Epithelial cell of prostate (primary cell): Measurements from ENCODE around the gene JAGN1.
"Not testable (repeated sequence)": the region's sequence is repeated elsewhere in the genome, so short reads cannot be mapped to it uniquely, and the experiment has no call there.

ENCODE experiments used
- DNase-seq: peaks from one replicate; pipeline ENCODE4 v3.0.0-alpha.2; 2011; ENCODE audit warnings: low read depth, low spot score
- H3K27ac ChIP-seq: fragments of 450-650 bp; 2 replicates; pipeline ENCODE4 v1.5.1; 2017; ENCODE audit warnings: mild to moderate bottlenecking

JAGN1 gene

DNA sequence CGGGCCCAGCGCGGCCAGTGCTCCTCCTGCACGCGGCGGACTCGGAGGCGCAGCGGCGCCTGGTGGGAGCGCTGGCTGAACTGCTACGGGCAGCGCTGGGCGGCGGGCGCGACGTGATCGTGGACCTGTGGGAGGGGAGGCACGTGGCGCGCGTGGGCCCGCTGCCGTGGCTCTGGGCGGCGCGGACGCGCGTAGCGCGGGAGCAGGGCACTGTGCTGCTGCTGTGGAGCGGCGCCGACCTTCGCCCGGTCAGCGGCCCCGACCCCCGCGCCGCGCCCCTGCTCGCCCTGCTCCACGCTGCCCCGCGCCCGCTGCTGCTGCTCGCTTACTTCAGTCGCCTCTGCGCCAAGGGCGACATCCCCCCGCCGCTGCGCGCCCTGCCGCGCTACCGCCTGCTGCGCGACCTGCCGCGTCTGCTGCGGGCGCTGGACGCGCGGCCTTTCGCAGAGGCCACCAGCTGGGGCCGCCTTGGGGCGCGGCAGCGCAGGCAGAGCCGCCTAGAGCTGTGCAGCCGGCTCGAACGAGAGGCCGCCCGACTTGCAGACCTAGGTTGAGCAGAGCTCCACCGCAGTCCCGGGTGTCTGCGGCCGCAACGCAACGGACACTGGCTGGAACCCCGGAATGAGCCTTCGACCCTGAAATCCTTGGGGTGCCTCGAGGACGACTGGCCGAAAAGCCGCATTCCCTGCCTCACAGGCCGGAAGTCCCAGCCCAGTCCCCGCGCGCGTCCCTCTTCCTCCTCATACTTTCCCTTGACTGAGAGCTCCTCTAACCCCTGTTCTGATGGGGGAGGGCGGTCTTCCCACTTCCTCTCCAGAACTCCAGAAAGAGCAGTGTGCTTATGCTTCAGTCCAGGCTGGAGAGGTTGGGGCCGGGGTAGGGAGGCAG is 25.1 kb downstream of the JAGN1 start:
- no peak for DNase-seq
- peak overlapping the region; percentile 61 for H3K27ac ChIP-seq

DNA sequence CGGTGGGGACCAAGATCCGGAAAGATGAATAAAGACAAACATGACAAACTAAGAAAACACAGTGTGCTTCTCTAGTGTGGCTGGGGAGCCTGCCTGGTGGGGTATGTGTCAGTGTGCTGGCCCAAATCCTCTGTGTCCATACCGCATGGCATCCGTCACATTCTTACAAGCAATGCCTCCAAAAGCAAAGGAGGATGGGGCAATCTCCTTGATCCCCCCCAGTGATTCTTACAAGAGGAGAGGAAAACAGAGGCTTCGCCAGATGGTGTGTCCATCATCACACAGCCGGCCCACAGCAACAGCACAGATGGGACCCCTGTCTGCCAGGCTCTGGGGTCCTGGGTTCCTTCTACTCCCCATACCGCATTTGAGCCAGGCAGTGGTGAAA is 25.9 kb downstream of the JAGN1 start:
- no peak for DNase-seq
- H3K27ac ChIP-seq = peak overlapping the region; percentile 61

DNA sequence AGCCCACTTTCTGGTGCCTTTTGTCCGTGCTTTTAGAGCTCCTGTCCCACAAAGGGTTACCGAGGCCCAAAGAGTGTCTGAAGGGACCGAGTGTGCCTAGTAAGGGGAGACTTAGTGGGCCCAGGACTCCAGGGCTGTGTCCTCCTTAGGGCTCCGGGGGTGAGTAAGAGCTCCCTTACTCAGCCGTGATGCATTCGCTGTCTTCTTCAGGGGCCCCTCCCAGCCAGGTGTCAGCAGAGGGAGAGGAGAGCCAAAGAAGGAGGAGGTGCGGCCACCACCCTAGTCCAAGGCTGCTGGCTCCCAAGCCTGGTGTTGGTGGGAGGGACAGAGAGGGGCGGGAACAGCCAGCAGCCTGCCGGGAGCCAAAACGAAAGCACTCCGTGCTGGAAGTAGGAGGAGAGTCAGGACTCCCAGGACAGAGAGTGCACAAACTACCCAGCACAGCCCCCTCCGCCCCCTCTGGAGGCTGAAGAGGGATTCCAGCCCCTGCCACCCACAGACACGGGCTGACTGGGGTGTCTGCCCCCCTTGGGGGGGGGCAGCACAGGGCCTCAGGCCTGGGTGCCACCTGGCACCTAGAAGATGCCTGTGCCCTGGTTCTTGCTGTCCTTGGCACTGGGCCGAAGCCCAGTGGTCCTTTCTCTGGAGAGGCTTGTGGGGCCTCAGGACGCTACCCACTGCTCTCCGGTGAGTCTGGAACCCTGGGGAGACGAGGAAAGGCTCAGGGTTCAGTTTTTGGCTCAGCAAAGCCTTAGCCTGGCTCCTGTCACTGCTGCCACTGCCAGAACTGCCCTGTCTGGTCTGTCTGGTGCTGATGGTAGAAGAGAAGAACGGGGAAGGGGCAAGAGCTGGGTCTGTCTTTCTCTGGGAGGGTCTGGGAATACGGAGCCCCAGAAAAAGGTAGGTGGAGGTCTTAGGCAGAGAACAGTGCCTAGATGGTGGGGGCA is 26.6 kb downstream of the JAGN1 start, which contains the start of gene IL17RC:
IL17RC (plus strand) TSS at position 365 of the 947 bp plus-strand sequence; CDS start at position 583, 218 bp downstream.
- peak; percentile 92 for DNase-seq
- H3K27ac ChIP-seq = peak within 1 kb of the TSS; percentile 61

DNA sequence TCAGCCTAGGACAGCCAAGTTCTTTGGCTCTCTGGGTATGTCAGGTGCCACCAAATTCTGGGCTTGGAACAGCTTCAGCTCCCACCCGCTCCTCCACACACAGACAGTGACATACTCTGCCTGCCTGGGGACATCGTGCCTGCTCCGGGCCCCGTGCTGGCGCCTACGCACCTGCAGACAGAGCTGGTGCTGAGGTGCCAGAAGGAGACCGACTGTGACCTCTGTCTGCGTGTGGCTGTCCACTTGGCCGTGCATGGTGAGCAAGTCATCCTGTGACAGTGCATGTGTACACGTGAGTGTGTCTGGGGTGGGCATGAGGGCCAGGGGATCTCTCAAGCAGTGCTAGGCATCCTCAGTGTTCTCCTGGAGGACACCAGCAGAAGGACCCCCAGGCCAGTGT is 27.4 kb downstream of the JAGN1 start:
- no peak for DNase-seq
- no peak overlapping the region for H3K27ac ChIP-seq

DNA sequence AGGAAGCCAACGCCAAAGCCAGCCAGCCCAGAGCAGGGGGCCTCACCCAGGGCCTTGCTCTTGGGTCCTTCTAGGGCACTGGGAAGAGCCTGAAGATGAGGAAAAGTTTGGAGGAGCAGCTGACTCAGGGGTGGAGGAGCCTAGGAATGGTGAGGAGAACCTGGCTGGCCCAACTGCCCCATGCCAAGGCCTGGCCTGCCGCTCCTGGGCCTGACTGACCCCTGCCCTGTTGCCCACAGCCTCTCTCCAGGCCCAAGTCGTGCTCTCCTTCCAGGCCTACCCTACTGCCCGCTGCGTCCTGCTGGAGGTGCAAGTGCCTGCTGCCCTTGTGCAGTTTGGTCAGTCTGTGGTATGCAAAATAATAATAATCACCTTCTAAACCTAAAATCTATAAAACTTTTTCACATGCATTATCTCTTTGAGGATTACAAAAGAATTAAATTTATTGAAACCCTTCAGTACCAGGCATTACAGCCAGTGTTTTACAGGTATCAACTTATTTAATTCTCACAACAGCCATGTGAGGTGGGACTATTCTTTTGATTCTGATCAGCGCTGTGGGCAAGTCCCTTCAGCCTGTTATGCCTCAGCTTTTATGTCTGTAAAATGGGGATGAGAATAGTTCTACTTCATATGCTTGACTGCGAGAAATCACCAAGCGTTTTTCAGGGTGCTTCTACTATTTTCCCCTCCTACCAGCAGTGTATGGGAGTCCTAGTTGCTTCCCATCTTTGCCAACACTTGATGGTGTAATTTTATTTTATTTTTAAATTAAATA is 28.0 kb downstream of the JAGN1 start:
- no peak overlapping the region for H3K27ac ChIP-seq

DNA sequence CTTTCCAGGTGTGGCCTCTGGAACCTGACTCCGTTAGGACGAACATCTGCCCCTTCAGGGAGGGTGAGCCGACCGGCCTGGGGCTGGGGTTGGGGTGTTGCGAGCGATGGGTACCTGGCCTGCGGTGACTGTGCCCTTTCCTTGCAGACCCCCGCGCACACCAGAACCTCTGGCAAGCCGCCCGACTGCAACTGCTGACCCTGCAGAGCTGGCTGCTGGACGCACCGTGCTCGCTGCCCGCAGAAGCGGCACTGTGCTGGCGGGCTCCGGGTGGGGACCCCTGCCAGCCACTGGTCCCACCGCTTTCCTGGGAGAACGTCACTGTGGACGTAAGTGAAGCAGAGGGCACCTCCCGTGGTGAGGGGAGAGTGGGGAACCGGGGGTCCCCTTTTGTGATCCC is 37.7 kb downstream of the JAGN1 start:
- H3K27ac ChIP-seq = no peak overlapping the region
- no peak for DNase-seq

More for the DNA sequence above, 28.0 kb downstream of the JAGN1 start:
- DNase-seq = no peak

DNA sequence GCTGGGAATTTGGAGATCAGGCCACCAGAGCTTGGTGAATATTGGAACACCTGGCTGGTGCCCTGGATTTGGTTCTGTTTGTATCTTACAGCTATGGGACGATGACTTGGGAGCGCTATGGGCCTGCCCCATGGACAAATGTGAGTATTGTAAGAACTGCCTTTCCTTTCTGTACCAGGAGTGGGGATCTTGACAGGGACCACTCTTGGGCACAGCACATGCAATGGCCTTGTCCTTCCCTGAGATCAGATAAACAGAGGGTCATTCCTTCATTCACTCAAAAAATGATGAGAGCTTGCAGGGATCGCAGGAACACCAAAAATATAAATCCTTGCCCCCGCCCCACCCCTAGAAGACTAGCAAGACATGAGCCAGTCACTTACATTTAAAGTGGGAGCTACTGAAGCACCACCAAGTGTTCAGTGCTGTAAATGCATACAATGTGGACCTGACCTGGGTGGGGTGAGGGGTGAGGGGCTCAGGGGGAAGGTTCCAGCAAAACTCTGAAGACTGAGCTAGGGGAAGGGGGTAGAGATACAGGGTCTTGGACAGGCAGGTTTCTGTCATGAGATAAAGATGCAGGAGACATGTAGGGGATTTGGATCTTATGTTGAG is 40.5 kb downstream of the JAGN1 start:
- DNase-seq = no peak
- no peak overlapping the region for H3K27ac ChIP-seq

DNA sequence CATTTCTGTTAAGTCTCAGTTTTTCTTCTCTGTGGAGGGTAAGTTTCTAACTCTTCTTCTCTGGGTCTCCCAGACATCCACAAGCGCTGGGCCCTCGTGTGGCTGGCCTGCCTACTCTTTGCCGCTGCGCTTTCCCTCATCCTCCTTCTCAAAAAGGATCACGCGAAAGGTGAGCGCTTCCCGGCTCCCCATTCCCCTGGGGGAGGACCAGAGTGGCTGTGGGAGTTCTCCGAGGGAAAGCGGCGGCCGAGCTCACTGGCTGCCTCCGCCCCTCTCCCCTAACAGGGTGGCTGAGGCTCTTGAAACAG is 42.1 kb downstream of the JAGN1 start:
- peak overlapping the region; percentile 70 for H3K27ac ChIP-seq
- DNase-seq = no peak

DNA sequence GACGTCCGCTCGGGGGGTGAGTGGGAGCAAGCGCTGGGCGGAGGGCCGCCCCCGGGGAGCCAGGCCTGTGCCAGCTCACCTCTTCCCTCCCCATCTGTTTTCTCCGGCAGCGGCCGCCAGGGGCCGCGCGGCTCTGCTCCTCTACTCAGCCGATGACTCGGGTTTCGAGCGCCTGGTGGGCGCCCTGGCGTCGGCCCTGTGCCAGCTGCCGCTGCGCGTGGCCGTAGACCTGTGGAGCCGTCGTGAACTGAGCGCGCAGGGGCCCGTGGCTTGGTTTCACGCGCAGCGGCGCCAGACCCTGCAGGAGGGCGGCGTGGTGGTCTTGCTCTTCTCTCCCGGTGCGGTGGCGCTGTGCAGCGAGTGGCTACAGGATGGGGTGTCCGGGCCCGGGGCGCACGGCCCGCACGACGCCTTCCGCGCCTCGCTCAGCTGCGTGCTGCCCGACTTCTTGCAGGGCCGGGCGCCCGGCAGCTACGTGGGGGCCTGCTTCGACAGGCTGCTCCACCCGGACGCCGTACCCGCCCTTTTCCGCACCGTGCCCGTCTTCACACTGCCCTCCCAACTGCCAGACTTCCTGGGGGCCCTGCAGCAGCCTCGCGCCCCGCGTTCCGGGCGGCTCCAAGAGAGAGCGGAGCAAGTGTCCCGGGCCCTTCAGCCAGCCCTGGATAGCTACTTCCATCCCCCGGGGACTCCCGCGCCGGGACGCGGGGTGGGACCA is 42.6 kb downstream of the JAGN1 start:
- H3K27ac ChIP-seq = peak overlapping the region; percentile 70
- no peak for DNase-seq

DNA sequence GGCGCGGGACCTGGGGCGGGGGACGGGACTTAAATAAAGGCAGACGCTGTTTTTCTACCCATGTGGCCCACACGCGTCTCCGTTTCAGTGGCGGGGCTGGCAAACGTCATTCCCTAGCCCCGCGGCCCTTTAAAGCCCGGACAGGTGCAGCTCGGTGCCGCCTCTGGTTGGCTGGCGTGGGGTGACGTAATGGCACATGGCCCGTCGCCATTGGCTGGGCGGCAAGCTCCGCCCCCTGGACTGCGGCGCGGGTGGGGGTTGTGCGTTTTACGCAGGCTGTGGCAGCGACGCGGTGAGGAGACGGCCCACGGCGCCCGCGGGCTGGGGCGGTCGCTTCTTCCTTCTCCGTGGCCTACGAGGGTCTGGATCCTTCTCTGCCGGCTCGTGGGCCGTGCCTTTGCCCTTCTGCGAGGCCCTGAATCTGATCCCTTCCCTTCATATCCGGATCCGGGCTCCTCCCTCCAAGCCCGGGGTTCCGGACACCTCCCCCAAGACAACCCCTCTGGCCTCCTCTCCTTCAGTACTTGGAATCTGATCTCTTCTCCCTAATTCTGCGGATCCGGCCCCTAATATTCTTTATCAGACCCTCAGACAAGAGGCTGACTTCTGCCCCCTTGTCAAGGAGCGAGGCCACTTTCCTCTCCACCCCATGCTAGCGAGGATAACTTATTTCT is 43.3 kb downstream of the JAGN1 start, which contains the start of gene CRELD1:
CRELD1 (plus strand) TSS at position 274 of the 674 bp plus-strand sequence. CDS start 605 bp downstream, outside the sequence.
- DNase-seq = peak; percentile 48
- H3K27ac ChIP-seq = peak within 1 kb of the TSS; percentile 70

DNA sequence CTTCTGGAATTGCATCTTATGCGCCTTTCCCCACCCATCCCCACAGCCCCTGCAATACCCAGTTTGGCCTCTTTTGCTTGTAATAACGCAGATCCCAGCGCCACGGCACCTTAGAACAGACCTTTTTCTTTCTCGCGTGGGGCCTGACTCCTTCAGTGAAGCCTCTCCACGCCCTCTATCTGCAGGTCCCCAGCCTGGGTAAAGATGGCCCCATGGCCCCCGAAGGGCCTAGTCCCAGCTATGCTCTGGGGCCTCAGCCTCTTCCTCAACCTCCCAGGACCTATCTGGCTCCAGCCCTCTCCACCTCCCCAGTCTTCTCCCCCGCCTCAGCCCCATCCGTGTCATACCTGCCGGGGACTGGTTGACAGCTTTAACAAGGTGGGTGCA is 43.8 kb downstream of the JAGN1 start:
- peak overlapping the region; percentile 70 for H3K27ac ChIP-seq
- no peak for DNase-seq

DNA sequence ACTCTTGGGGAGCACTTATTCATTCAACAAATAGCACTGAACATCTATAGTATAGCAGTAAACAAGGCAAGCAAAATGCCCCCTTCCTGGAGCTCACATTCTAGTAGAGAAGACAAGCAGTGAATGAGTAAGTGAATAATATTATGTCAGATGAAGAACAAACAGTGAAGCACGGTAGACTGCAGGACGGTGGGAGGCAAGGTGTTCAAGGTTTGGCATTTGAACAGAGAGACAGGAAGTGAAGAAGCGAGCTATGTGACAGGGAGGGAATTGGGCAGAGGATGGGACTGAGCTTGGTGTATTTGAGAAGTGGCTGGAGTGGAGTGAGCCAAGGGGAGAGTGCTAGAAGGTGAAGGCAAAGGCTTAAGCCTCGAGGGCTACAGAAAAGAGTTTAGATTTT is 44.6 kb downstream of the JAGN1 start:
- no peak overlapping the region for H3K27ac ChIP-seq
- no peak for DNase-seq

DNA sequence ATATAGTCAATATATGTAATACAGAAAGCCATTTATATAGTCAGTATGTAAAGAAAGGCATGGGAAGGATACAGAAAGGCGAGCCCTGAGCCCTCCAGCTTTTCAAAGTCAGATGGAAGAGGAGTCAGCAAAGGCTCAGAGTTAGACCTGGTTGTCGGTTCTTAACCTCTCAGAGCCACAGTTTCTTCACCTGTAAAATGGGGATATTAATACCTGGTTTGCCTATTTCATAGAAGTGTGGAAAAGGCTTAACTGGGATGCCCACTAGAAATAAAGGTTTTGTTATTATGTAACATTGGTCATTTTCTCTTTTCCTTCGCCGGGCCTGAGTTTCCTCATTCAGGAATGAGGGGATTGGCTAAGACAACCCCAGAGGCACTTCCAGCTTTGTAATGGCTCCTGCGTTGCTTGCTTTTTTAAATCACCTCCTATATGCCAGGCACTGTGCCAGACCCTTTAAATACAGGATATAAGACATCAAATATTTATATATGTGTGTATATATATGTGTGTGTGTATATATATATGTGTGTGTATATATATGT is 45.6 kb downstream of the JAGN1 start:
- DNase-seq = no peak
- no peak overlapping the region for H3K27ac ChIP-seq

DNA sequence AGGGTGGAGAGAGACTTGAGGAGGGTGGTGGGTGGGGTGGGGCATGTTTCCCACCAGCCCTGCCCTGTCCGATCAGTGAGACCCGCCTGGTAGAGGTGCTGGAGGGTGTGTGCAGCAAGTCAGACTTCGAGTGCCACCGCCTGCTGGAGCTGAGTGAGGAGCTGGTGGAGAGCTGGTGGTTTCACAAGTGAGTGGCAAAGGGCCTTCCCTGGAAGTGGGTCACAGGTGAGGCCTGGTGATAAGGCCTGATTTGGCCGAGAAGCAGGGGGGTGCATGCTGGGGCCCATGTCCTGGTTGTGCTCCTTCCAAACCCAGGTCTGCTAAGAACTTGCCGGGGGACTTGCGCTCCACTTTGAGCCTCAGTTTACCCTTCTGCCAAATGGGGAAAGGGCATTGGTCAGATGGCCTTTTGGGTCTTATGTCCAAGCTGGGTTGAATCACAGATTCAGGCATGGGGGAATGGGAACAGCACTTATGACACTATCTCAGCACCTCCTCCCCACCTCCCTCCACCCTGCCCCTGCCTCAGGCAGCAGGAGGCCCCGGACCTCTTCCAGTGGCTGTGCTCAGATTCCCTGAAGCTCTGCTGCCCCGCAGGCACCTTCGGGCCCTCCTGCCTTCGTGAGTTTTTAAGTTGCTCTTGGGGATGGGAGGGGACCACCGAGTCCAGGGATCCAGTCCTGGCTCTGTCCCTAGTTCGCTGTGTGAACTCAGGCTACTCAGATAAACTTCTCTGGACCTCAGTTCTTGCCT is 47.3 kb downstream of the JAGN1 start:
- H3K27ac ChIP-seq = no peak overlapping the region
- no peak for DNase-seq

DNA sequence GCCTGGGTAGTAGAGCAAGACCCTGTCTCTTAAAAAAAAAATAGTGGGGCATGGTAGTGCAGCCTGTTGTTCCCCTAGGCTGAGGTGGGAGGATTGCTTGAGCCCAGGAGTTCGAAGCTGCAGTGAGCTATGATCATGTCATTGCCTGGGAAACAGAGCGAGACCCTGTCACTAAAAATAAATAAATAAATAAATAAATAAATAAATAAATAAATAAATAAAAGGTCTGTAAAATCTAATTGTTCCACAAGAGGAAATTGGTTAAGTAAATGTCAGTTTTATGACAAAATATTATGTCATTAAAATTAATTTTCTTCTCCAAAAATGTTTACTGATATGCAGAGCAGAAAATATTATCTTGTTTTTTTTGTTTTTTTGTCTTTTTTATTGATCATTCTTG is 48.6 kb downstream of the JAGN1 start:
- no peak for DNase-seq
- H3K27ac ChIP-seq = no peak overlapping the region

DNA sequence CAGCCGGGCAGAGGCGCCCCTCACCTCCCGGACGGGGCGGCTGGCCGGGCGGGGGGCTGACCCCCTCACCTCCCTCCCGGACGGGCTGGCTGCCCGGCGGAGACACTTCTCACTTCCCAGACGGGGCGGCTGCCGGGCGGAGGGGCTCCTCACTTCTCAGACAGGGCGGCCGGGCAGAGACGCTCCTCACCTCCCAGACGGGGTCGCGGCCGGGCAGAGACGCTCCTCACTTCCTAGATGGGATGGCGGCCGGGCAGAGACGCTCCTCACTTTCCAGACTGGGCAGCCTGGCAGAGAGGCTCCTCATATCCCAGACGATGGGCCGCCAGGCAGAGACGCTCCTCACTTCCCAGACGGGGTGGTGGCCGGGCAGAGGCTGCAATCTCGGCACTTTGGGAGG is 49.5 kb downstream of the JAGN1 start:
- DNase-seq, H3K27ac ChIP-seq: not testable (repeated sequence)

DNA sequence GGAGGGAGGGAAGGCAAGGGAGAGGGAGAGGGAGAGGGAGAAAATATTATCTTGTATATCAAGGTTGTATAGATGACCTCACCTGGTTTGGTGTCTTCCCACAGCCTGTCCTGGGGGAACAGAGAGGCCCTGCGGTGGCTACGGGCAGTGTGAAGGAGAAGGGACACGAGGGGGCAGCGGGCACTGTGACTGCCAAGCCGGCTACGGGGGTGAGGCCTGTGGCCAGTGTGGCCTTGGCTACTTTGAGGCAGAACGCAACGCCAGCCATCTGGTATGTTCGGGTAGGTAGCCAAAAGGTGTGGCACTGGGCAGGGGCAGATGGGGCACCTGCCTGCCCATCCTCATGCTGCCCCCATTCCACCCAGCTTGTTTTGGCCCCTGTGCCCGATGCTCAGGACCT is 50.3 kb downstream of the JAGN1 start:
- no peak for DNase-seq
- no peak overlapping the region for H3K27ac ChIP-seq

DNA sequence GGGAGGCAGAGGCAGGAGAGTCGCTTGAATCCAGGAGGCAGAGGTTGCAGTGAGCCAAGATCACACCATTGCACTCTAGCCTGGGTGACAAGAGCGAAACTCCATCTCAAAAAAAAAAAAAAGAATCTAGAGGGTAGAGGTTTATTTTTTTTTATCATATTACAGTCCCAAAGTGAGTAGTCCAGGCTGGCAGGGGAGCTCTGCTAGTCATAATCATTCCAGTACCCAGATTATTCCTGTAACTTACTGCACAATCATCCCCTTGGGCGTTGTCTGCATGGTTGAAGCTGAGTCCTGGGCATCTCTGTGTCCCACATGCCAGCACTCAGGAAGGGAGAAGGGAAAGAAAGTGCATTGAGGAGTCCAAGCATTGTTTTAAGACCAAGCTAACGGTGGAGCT is 51.8 kb downstream of the JAGN1 start:
- H3K27ac ChIP-seq = no peak overlapping the region
- no peak for DNase-seq
